Hepatocyte (in vitro differentiated cells): ENCODE results near the gene ADGRD2.

Experiments
- EZH2 ChIP-seq: fragments of 200-600 bp; sonication (generic); IDR thresholded peaks from 2 replicates; pipeline ENCODE4 v1.6.1; 2016; ENCODE audit warnings: antibody characterized with exemption, mild to moderate bottlenecking, borderline replicate concordance
- EZH2phosphoT487 ChIP-seq: fragments of 200-600 bp; sonication (generic); IDR thresholded peaks from one replicate; pipeline ENCODE4 v1.6.1; 2018; ENCODE audit warnings: antibody characterized with exemption, mild to moderate bottlenecking, low read depth, moderate library complexity; ENCODE audit not compliant: unreplicated experiment, severe bottlenecking
- TF ChIP-seq, protein P1 (sequence below): fragments of 200-600 bp; sonication (generic); IDR thresholded peaks from 2 replicates; pipeline ENCODE4 v1.5.1; 2016; ENCODE audit warnings: antibody characterized with exemption, mild to moderate bottlenecking; ENCODE audit not compliant: poor library complexity

DNA sequence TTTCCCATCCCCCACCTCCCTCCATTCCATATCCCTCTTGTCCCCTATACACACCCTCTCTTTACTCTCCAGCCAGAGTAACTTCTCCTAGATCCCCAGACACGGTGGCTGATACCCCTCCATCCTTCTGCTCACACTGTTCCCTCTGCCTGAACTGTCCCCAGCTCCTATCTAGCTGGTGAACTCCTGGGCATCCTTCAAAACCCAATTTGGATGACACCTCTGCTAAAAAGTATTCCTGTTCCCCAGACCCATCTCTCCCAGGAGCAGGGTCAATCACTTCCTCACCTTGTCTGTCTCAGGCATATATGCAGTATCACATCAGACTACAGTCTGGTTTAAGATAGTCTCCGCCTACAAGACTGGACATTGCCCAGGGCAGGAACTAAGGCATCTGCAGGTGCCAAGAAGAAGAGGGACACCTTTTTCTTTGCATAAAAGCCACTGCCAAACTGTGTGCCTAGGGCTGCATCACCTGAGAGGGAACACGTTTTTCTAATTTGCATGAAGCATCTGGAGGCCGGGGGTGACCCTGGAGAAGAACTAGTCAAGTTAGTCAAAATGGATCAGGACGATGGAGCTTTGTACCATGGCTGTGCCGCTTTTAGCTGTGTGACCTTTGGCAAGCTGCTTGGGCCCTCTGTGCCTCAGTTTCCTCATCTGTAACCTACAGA is 29.8 kb downstream of the ADGRD2 start:
- TF ChIP-seq EZH2 (no peak), EZH2phosphoT487 (no peak)
- TF ChIP-seq, protein P1, sequence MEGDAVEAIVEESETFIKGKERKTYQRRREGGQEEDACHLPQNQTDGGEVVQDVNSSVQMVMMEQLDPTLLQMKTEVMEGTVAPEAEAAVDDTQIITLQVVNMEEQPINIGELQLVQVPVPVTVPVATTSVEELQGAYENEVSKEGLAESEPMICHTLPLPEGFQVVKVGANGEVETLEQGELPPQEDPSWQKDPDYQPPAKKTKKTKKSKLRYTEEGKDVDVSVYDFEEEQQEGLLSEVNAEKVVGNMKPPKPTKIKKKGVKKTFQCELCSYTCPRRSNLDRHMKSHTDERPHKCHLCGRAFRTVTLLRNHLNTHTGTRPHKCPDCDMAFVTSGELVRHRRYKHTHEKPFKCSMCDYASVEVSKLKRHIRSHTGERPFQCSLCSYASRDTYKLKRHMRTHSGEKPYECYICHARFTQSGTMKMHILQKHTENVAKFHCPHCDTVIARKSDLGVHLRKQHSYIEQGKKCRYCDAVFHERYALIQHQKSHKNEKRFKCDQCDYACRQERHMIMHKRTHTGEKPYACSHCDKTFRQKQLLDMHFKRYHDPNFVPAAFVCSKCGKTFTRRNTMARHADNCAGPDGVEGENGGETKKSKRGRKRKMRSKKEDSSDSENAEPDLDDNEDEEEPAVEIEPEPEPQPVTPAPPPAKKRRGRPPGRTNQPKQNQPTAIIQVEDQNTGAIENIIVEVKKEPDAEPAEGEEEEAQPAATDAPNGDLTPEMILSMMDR: no peak
